Jurkat, Clone E6-1 (cell line): ENCODE data around the gene MR1.
"Not testable (repeated sequence)": the region's sequence is repeated elsewhere in the genome, so short reads cannot be mapped to it uniquely, and the experiment has no call there.

Experiments
- DNase-seq: peaks from one replicate; pipeline ENCODE4 v3.0.0-alpha.2; 2011; ENCODE audit warnings: low read depth, low spot score
- H3K4me3 ChIP-seq: 2 replicates; pipeline ENCODE4 v1.5.1; 2011; ENCODE audit warnings: mild to moderate bottlenecking, low read length, control low read depth, moderate library complexity

The MR1 gene

GRCh38 chr1:181023265-181024057, 10.3 kb upstream of the MR1 start:
- peak overlapping the region; percentile 92 for H3K4me3 ChIP-seq
- no peak for DNase-seq

DNA sequence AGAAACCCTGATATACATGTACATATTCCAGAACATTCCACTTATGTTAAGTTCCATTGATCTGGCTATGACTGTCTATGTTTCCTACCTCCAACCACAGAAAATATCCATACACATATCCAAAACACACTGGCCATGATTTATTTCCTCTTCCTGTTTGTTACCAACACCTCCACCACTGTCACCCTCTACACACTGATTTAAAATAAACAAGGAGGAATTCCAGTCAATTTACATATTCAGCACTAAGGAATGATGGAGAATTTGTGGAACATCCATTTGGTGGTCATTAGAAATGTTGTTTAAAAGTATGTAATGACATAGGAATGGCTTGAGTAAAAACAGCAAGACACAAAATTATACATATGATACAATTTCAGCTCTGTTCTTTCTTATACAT, 5.6 kb upstream of the MR1 start:
- no peak overlapping the region for H3K4me3 ChIP-seq
- DNase-seq, result no peak

DNA sequence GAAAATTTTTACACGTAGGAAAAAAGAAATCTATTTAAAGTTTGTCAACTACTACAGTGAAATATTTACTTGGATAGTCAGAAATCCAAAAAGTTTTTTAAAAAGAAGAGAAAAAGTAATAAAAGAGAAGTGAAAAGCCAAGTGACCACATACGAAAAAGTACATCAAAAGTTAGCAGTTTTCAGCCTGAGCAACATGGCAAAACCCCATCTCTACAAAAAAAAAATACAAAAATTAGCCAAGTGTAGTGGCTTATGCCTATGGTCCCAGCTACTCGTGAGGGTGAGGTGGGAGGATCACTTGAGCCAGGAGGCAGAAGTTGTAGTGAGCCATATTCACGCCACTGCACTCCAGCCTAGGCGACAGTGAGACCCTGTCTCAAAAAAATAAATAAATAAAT, 5.2 kb upstream of the MR1 start:
- DNase-seq, result no peak
- H3K4me3 ChIP-seq, result no peak overlapping the region

- no peak for DNase-seq
These were observed 1.2 kb upstream of the MR1 start for GRCh38 chr1:181032535-181032934.

DNA sequence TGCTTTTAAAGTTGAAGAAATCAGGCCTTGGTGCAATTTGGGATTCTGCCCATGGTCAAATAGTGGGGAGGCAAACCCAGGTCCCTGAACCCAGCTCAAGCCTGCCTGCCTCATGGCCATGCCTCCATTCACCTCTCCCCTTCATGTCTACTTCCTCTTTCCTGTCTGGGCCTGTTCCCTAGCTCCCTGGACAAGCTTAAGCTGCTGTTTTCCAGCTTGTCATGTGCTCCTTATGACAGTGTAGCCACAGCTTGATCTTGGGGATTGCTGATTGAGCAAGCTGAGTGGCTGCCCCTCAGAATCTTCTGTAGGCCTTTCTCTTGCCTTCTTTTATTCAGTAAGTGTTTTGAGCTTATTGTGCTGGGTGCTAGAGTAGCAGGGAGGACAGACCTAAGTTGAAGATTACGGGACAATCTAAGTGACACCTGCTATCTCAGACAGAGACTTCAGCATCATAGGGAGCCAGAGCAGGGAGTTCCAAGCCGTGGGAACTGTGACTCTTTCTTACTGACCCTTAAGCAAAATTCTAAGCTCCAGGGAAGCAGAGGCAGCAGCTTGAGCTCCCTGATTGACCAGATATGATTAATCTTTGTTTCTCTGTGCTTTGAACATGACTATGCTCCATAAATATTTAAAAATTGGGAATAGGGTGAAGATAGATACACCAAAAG, 520 bp upstream of the MR1 start:
- peak overlapping the region; percentile 85 for H3K4me3 ChIP-seq
- DNase-seq, result peak; percentile 34

More at GRCh38 chr1:181032535-181032934, 1.2 kb upstream of the MR1 start:
- H3K4me3 ChIP-seq, result no peak overlapping the region

GRCh38 chr1:181035210-181035609, 1.4 kb downstream of the MR1 start:
- not testable (repeated sequence) for H3K4me3 ChIP-seq, DNase-seq

GRCh38 chr1:181036107-181036836, 2.5 kb downstream of the MR1 start:
- DNase-seq, result no peak
- no peak overlapping the region for H3K4me3 ChIP-seq

GRCh38 chr1:181037386-181037785, 3.6 kb downstream of the MR1 start:
- DNase-seq, result no peak
- H3K4me3 ChIP-seq, result no peak overlapping the region

DNA sequence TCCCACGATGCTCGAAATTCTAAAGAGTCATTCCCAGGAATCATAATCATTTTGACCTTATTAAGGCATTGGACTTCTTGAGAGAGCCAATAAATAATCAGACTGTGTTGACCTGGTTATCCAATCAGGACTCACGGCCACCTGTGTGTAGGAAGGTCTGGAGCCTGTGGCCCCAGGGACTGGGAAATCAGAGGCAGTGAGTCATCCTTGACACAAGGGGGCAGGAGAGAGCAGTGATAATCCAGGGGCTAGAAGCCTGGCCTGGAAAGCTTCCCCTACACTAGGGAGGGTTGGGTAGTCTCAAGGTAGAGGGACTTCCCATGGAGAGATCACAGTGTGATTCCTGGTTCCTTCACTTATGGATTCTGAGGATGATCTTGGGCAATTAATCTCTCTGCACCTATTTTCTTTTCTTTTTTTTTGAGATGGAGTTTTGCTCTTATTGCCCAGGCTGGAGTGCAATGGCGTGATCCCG, 4.7 kb downstream of the MR1 start:
- no peak overlapping the region for H3K4me3 ChIP-seq
- peak; percentile 46 for DNase-seq

GRCh38 chr1:181040284-181040865, 6.6 kb downstream of the MR1 start:
- no peak for DNase-seq
- H3K4me3 ChIP-seq, result no peak overlapping the region

GRCh38 chr1:181043025-181043888, 9.5 kb downstream of the MR1 start:
- no peak for DNase-seq
- H3K4me3 ChIP-seq, result no peak overlapping the region

GRCh38 chr1:181044449-181044966, 10.7 kb downstream of the MR1 start:
- no peak overlapping the region for H3K4me3 ChIP-seq
- peak; percentile 45 for DNase-seq

DNA sequence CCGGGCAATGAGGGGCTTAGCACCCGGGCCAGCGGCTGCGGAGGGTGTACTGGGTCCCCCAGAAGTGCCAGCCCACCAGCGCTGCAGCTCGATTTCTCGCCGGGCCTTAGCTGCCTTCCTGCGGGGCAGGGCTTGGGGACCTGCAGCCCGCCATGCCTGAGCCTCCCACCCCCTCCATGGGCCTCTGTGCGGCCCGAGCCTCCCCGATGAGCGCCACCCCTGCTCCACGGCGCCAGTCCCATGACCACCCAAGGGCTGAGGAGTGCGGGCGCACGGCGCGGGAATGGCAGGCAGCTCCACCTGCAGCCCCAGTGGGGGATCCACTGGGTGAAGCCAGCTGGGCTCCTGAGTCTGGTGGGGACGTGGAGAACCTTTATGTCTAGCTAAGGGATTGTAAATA, 12.2 kb downstream of the MR1 start:
- not testable (repeated sequence) for DNase-seq, H3K4me3 ChIP-seq

DNA sequence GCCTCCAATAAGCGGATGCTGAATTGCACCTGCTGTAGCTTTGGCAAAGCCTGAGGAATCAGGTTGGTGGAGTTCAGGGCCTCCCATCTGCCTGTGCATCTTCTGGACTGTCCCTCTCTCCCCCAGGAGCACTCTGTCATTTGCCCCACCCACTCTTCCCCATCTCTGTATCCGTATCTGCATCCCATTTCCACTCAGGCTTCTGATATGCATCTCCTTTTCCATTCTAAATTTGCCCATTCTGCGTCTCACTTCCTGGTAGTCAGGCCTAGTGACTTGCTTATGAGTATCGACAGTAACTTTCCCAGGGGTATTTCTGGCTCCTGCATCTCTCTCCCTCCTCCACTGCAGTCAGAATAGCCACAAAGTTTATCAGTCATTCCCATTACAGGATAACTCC, 15.6 kb downstream of the MR1 start:
- no peak overlapping the region for H3K4me3 ChIP-seq
- DNase-seq, result no peak

GRCh38 chr1:181050922-181051321, 17.1 kb downstream of the MR1 start:
- no peak for DNase-seq
- H3K4me3 ChIP-seq, result no peak overlapping the region

GRCh38 chr1:181056560-181056959, 22.8 kb downstream of the MR1 start:
- DNase-seq, result no peak
- no peak overlapping the region for H3K4me3 ChIP-seq

DNA sequence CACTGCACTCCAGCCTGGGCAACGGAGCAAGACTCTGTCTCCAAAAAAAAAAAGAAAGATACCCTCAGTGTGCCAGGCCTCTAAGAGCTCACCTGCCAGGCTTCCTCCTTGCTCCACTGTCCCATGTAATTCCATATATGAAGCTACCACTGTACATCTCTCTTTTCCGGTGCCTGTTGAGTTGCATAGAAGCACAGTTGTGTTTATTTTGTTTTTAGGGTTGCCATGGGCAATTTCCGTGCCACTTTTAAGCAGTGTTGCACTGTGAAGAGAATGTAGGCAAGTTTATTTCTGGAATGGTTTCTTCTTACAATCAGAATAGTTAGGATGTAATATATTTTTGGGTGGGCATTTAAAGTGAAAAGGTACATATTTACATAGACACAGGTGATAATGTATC, 23.3 kb downstream of the MR1 start:
- no peak overlapping the region for H3K4me3 ChIP-seq
- DNase-seq, result no peak

GRCh38 chr1:181059435-181059834, 25.7 kb downstream of the MR1 start:
- DNase-seq, result no peak
- no peak overlapping the region for H3K4me3 ChIP-seq
